ENCODE measurements around the gene HTRA1. TPM values are rescaled to one million over a fixed set of nuclear protein-coding genes. Genes with fewer than 3 reads are reported as not detected.

HTRA1 gene
- polyA plus RNA-seq, 3 donors = 0.84 to 4.7 (median 2.2) TPM

- Histone ChIP-seq H3K9ac (ENCODE audit: insufficient read depth, low read length, poor library complexity, severe bottlenecking) (no peak overlapping the region), H2AFZ (ENCODE audit: insufficient read depth, low read depth, low read length, poor library complexity, severe bottlenecking) (no peak overlapping the region), H3K27me3 (ENCODE audit: control insufficient read depth in 2 of 2, insufficient read depth in 2 of 2, low read length in 2 of 2) (peaks cover 47 to 61% of the 10 kb centered on the region in 2 donors), H3K9me3 (replicated peaks in 1 of 2; ENCODE audit: control insufficient read depth in 1 of 2, insufficient read depth in 1 of 2, low read length in 2 of 2) (peaks cover 0 to 29% of the 10 kb centered on the region in 2 donors), H3K4me2 (replicated peaks; ENCODE audit: extremely low read depth, low read length, poor library complexity, severe bottlenecking) (no peak overlapping the region), H3K4me1 (ENCODE audit: control insufficient read depth in 1 of 2, insufficient read depth in 2 of 2, low read length in 2 of 2) (peaks cover 43 to 63% of the 10 kb centered on the region in 2 donors), H4K20me1 (ENCODE audit: insufficient read depth, low read length) (no peaks in the 10 kb centered on the region), H3K4me3 (replicated peaks in 1 of 3; ENCODE audit: low read depth in 2 of 3, low read length in 3 of 3) (no peak overlapping the region), H3K27ac (ENCODE audit: low read depth in 1 of 2, low read length in 2 of 2) (no peak overlapping the region), H3K79me2 (ENCODE audit: insufficient read depth, low read length) (no peaks in the 10 kb centered on the region), H3K36me3 (replicated peaks in 1 of 2; ENCODE audit: control insufficient read depth in 1 of 2, insufficient read depth in 2 of 2, low read length in 2 of 2) (no peaks in the 10 kb centered on the region)
- H3K4me1 Mint-ChIP-seq = peaks cover 74% of the 10 kb centered on the region
- no peak for DNase-seq
- intact Hi-C loops (cut with micrococcal nuclease) = no loop called here
- H3K27me3 Mint-ChIP-seq (ENCODE audit: low read depth in 3 of 3) = peaks cover 61 to 65% (median 63%) of the 10 kb centered on the region in 3 donors
- peak overlapping the region in 1 of 2 donors; percentile 93 for H3K4me3 Mint-ChIP-seq
- peaks cover 6 to 23% of the 10 kb centered on the region in 2 donors for H3K36me3 Mint-ChIP-seq
- no peak overlapping the region for H3K27ac Mint-ChIP-seq
- TF ChIP-seq, protein P1, sequence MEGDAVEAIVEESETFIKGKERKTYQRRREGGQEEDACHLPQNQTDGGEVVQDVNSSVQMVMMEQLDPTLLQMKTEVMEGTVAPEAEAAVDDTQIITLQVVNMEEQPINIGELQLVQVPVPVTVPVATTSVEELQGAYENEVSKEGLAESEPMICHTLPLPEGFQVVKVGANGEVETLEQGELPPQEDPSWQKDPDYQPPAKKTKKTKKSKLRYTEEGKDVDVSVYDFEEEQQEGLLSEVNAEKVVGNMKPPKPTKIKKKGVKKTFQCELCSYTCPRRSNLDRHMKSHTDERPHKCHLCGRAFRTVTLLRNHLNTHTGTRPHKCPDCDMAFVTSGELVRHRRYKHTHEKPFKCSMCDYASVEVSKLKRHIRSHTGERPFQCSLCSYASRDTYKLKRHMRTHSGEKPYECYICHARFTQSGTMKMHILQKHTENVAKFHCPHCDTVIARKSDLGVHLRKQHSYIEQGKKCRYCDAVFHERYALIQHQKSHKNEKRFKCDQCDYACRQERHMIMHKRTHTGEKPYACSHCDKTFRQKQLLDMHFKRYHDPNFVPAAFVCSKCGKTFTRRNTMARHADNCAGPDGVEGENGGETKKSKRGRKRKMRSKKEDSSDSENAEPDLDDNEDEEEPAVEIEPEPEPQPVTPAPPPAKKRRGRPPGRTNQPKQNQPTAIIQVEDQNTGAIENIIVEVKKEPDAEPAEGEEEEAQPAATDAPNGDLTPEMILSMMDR (IDR thresholded peaks at IDR 0.05) = no peak
- peaks cover 0 to 12% (median 8%) of the 10 kb centered on the region in 7 donors for H3K9me3 Mint-ChIP-seq
- WGBS (ENCODE audit: insufficient coverage) = 100% methylated on average over 1 of the region's 4 CpGs
Measured at GRCh38 chr10:122464250-122464510, 2.8 kb downstream of the HTRA1 start.

DNA sequence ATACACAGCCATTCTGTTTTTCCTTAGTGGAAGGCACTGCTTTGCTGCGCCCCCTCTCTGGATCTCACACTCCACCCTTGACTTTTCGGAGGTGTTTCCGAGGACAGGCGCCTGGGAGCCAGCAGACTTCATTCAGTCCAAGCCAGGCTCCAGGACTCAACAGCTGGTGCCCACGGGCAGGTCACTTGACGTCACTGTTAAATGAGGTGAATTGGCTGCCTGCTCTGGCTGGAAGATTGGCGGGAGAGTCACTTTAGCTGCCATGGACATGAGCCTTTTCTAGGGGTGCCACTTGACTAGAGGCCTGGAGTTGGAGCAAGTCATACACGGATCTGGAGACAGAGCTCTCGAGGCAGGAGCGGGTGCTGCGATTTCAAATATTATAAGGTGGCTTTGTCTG, 3.2 kb downstream of the HTRA1 start:
- no peaks in the 10 kb centered on the region for H3K79me2 ChIP-seq (ENCODE audit: insufficient read depth, low read length)
- H3K4me1 ChIP-seq (ENCODE audit: control insufficient read depth in 1 of 2, insufficient read depth in 2 of 2, low read length in 2 of 2) = peaks cover 47 to 67% of the 10 kb centered on the region in 2 donors
- H3K9ac ChIP-seq (ENCODE audit: insufficient read depth, low read length, poor library complexity, severe bottlenecking) = no peak overlapping the region
- H3K4me2 ChIP-seq (replicated peaks; ENCODE audit: extremely low read depth, low read length, poor library complexity, severe bottlenecking) = no peak overlapping the region
- H3K4me3 ChIP-seq (replicated peaks in 1 of 3; ENCODE audit: low read depth in 2 of 3, low read length in 3 of 3) = no peak overlapping the region
- peaks cover 57 to 61% (median 59%) of the 10 kb centered on the region in 3 donors for H3K27me3 Mint-ChIP-seq (ENCODE audit: low read depth in 3 of 3)
- H3K9me3 Mint-ChIP-seq = peaks cover 0 to 12% (median 6%) of the 10 kb centered on the region in 7 donors
- peak overlapping the region in 1 of 2 donors; percentile 93 for H3K4me3 Mint-ChIP-seq
- no peak overlapping the region for H2AFZ ChIP-seq (ENCODE audit: insufficient read depth, low read depth, low read length, poor library complexity, severe bottlenecking)
- peaks cover 6 to 23% of the 10 kb centered on the region in 2 donors for H3K36me3 Mint-ChIP-seq
- no peak for DNase-seq
- H3K27ac ChIP-seq (ENCODE audit: low read depth in 1 of 2, low read length in 2 of 2) = no peak overlapping the region
- TF ChIP-seq, protein P1 (IDR thresholded peaks at IDR 0.05) = no peak
- no peak overlapping the region for H3K27ac Mint-ChIP-seq
- peaks cover 75% of the 10 kb centered on the region for H3K4me1 Mint-ChIP-seq
- H3K27me3 ChIP-seq (ENCODE audit: control insufficient read depth in 2 of 2, insufficient read depth in 2 of 2, low read length in 2 of 2) = peaks cover 43 to 57% of the 10 kb centered on the region in 2 donors
- no peaks in the 10 kb centered on the region for H4K20me1 ChIP-seq (ENCODE audit: insufficient read depth, low read length)
- intact Hi-C loops (cut with micrococcal nuclease) = no loop called here
- 95% methylated on average over 8 of the region's 11 CpGs for WGBS (ENCODE audit: insufficient coverage)
- peaks cover 0 to 27% of the 10 kb centered on the region in 2 donors for H3K9me3 ChIP-seq (replicated peaks in 1 of 2; ENCODE audit: control insufficient read depth in 1 of 2, insufficient read depth in 1 of 2, low read length in 2 of 2)
- no peaks in the 10 kb centered on the region for H3K36me3 ChIP-seq (replicated peaks in 1 of 2; ENCODE audit: control insufficient read depth in 1 of 2, insufficient read depth in 2 of 2, low read length in 2 of 2)
